Fibroblast of skin of scalp (primary cell): ENCODE data around the gene IER5. TPM values are rescaled to one million over a fixed set of nuclear protein-coding genes. Genes with fewer than 3 reads are reported as not detected.
"Not testable (repeated sequence)": the region's sequence is repeated elsewhere in the genome, so short reads cannot be mapped to it uniquely, and the experiment has no call there.

Source experiments
- DNase-seq: peaks from one replicate; pipeline ENCODE4 v3.0.0-alpha.2; 2013
- polyA plus RNA-seq, 2 experiments: library from polyadenylated mRNA; unstranded; fragments of 120-200 nt; gene quantifications; one replicate each; pipeline ENCODE4 v1.2.1, GENCODE V29; 2013; ENCODE audit not compliant: insufficient read length in 2 of 2

IER5 gene
- polyA plus RNA-seq (2013, experiment 1 of 2; ENCODE audit: insufficient read length): 18.7 TPM
- 17.8 TPM for polyA plus RNA-seq (2013, experiment 2 of 2; ENCODE audit: insufficient read length)

DNA sequence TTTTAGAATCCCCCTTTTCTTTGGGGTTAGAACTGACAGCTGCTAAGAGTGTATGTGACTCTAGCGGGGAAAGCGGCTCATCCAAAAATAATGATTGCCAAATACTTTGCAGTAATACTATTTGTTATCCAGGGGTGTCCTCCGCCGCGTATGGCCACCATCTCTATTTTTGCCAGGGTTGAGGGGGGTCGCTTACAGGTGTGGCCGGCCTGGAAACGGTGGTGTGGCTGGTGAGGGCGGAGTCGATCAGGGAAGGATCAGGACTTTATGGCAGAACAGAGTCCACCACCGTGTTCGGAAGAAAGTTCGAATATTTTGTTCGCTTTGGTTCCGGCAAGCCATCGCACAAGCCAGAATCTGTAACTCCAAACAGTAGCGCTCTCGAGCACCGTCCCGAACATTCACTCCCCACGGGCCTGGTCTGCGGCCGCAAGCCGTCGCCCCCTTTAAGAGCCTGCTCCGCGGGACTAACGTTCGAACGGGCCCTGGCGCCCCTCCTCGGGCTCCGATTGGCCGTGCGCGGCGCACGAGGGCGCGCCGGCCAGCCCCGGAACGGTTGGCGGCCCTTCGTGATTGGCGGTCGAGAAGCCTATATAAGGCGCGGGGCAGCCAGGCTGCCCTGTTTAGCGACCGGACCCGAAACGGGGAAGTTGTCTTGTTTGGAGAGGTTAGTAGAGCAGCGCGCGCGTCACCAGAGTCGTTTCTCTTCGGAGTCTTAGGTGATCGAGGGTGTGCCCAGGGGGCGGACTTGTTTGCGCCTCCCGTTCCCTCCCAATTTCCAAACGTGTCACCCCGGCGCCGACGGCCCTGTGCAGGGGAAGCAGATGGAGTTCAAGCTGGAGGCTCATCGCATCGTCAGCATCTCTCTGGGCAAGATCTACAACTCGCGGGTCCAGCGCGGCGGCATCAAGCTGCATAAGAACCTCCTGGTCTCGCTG, at the start of gene IER5:
Gene IER5, plus strand, starts transcription at position 622 of the 938 bp plus-strand sequence. Its CDS starts 203 bp downstream, at position 825.
- DNase-seq: peak; percentile 97

DNA sequence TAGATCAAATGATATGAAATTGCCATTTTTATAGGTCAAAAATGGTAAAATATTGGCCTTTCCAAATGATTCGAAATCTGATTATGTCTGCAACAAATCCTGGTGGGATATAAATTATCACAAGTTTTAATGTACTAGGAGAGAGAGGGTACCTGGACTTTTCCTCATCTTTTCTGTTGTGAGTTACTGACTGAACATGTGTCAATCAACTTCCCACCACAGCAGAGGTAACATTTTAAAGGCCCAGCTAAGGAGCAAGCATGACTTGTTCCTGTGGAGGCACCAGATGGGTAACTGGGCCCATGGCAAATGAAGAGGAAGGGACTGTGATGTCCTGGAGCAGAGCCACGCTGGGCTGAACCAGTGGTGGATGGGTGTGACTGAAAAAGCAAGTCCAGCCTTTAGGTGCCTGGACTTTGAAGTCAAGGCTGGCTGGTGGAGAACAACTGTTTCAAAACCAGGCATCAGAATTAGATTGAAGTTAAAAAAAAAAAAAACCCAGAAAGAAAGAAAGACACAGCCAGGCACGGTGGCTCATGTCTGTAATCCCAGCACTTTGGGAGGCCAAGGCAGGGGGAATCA, 48.1 kb upstream of the IER5 start:
- DNase-seq: no peak

DNA sequence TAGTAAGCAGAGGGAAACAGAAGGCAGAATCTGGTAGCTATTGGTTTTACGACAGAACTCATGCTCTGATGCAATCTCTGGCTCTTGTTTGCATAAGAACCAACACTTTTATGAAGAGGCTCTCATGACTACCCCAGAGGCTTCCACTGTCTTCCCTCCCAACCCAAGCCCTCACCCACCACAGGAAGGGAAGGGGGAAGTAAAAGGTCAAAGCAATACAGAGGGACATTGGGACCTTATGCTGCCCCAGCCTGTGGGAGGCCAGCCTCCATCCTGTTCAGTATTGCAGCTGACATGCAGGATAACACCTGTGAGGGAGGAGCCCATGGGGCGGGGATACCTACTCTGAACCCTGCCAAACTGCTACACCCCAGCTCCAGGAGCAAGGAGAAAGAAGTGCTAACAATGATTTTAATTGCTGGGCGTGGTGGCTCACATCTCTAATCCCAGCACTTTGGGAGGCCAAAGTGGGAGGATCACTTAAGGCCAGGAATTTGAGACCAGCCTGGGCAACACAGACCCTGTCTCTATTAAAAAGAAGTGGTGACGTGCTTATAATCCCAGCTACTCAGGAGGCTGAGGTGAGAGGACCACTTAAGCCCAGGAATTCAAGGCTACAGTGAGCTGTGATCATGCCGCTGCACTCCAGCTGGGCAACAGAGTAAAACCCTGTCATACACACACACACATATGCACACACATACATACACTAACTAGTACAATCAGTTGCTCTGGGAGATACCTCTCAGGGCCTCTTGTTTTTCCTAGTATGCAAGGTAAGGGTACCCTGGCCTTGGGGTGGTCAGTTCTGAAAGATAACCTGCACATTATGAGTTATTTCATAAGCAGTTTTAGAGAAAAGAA, 45.2 kb upstream of the IER5 start:
- DNase-seq: no peak

DNA sequence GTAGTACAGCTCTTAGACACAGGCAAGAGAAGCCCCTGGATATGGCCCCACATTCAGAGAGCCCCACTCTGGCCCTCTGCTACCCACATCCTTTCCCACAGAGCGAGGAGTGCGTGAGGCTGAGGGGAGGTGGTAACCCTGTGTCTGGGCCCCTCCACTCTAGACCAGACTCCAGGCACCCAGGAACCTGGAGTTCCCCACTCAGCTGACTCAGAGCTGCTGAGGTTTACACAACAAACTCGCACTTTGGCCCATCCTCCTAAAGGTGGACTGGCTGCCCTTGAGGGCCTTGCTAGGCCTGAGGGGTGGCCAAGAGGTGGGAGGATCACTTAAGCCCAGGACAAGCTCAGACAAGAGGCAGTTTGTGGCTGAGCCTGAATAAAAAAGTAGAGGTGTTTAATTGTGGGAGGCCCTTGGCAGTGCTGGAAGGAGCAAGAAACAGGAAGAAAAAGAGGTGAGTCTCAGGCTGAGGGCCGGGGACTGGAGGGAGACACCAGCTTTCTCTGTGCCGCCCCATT, 44.0 kb upstream of the IER5 start:
- no peak for DNase-seq

DNA sequence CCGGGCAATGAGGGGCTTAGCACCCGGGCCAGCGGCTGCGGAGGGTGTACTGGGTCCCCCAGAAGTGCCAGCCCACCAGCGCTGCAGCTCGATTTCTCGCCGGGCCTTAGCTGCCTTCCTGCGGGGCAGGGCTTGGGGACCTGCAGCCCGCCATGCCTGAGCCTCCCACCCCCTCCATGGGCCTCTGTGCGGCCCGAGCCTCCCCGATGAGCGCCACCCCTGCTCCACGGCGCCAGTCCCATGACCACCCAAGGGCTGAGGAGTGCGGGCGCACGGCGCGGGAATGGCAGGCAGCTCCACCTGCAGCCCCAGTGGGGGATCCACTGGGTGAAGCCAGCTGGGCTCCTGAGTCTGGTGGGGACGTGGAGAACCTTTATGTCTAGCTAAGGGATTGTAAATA, 42.6 kb upstream of the IER5 start:
- DNase-seq: not testable (repeated sequence)

DNA sequence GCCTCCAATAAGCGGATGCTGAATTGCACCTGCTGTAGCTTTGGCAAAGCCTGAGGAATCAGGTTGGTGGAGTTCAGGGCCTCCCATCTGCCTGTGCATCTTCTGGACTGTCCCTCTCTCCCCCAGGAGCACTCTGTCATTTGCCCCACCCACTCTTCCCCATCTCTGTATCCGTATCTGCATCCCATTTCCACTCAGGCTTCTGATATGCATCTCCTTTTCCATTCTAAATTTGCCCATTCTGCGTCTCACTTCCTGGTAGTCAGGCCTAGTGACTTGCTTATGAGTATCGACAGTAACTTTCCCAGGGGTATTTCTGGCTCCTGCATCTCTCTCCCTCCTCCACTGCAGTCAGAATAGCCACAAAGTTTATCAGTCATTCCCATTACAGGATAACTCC, 39.1 kb upstream of the IER5 start:
- no peak for DNase-seq

DNA sequence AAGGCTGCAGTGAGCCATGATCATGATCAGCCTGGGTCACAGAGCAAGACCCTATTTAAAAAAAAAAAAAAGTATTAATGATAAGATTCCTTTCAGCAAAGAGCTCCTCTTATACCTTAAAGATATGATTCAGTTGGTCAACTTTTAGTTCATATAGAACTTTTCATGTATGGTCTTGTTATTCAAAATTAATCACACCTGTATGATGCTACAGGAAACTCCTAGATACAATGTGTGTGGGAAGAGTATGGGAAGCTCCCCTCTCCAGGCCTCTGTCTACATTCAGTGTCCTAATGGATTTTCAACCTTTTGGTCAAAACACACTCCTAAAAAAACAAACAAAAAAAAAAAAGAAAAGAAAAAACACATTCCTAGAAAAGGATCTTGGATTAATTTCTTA, 37.6 kb upstream of the IER5 start:
- DNase-seq: no peak

DNA sequence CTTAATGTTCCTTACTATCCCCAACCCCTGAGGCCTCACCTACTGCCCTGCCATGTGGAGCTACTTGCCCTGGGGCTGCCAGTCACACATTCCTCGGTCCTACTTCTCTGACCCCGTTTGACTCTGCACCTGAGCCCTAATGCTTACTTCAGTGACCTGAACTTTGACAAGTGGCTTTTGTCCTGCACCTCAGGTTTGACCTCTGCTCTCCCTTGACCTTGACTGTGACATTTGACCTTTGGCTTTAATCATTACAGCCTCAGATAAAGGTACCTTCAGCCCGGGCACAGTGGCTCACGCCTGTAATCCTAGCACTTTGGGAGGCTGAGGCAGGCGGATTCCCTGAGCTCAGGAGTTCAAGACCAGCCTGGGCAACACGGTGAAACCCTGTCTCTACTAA, 31.9 kb upstream of the IER5 start:
- DNase-seq: no peak

DNA sequence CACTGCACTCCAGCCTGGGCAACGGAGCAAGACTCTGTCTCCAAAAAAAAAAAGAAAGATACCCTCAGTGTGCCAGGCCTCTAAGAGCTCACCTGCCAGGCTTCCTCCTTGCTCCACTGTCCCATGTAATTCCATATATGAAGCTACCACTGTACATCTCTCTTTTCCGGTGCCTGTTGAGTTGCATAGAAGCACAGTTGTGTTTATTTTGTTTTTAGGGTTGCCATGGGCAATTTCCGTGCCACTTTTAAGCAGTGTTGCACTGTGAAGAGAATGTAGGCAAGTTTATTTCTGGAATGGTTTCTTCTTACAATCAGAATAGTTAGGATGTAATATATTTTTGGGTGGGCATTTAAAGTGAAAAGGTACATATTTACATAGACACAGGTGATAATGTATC, 31.4 kb upstream of the IER5 start:
- DNase-seq: no peak

DNA sequence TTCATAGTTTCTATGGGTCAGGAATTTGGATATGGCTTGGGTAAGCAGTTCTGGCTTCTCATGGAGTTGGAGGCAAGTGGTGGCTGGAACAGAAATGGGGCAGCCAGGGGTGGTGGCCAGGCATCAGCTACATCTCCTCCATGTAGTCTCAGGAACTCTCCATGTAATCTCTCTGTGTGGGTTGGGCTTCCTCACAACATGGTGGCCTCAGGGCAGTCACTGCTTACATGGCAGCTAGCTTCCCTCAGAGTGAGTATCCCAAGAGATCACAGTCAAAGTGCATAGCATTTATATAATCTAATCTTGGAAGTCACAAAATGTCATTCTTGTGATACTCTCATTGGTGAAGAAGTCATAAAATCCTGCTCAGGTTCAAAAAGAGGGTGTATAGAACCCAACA, 29.1 kb upstream of the IER5 start:
- DNase-seq: no peak

DNA sequence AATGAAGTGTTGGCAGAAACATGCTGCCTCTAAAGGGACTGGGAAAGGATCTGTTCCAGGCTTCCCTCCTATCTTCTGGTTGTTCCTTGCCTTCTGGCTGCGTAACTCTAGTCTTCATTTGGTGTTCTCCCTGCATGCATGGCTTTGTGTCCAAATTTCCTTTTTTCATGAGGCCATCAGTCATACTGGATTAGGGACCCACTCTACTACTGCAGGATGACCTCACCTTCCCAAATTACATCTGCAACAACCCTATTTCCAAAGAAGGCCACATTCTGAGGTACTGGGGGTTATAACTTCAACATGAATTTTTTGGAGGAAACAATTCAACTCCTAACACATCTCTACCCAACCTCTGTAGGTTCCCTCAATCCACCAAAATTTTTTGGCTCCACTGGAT, 28.4 kb upstream of the IER5 start:
- no peak for DNase-seq

DNA sequence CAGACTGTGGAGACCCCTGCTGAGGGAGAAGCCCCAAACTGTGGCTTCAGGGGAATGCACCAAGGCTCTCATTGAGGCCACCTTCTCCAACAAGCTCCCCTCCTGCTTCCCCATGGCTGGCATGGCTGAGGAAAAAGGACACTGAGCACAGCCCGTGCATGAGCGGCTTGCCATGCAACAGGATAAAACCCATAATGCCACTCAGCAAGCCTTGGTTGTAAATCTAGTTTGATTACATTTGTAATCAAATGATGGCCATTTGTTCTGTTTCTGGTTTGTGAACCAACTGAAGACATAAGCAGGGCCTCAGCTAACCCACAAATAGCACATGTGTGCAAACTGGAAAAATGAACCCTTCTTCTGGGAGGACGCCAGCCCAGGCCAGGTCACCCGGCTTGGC, 27.6 kb upstream of the IER5 start:
- DNase-seq: not testable (repeated sequence)

DNA sequence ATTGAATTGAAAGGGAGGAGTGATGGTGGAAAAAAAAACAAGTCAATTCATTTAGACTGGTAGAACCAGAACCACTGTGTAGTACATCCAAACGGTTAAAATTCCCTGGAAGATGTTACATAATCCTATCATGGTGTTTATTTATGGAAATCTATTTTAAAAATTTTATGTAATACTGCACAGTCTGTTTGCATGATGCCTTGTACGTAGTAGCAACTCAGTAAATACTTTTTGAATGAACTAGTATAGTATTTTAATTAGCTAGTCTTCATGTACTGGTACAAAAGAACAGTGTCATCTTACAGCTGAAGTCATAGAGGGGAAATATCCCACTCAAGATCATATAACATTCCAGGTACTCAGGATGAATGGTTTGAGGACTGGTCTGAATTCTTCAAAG, 27.0 kb upstream of the IER5 start:
- no peak for DNase-seq

DNA sequence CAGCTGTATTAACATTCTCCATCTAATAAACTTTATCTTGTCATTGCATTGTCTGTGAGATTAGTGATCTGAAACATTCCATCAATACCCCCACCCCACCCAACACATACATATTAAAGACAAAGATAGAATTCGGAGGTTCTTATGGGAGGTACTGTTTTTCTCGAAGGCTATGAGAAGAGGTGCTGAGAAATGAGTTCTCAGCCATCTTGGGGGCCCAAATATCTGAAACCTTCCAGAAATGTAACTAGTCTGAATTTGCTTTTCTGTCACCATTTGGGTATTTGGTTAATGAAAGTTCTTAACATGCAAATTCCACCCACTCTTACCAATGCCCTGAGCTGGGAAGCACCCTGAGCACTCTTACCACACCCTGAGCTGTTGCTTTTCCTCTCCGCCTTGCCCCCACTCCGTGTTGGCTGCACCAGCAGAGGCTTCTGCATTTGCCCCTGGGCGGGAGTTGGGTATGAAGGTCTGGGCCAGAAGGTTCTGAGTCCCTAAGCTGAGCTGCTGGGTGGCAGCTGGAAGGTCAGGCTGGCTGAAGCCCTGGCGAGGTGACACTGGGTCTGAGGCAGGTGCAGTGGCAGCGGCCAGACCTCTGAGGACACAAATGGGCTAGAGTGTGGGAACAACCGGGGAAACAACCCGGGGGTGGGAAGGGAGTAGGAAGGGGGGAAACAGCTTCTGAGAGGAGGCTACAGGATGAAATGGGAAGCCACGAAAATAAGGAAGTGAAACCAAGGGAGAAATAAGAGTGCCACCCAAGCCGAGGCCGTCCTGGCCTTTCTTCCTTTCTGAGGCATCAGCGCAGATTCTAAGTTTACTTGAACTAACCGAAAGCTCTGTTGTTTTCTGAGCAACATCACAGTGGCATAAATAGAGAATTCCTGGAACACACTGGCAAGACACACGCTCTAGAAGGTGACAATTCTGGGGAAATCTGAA, 26.3 kb upstream of the IER5 start:
- no peak for DNase-seq

DNA sequence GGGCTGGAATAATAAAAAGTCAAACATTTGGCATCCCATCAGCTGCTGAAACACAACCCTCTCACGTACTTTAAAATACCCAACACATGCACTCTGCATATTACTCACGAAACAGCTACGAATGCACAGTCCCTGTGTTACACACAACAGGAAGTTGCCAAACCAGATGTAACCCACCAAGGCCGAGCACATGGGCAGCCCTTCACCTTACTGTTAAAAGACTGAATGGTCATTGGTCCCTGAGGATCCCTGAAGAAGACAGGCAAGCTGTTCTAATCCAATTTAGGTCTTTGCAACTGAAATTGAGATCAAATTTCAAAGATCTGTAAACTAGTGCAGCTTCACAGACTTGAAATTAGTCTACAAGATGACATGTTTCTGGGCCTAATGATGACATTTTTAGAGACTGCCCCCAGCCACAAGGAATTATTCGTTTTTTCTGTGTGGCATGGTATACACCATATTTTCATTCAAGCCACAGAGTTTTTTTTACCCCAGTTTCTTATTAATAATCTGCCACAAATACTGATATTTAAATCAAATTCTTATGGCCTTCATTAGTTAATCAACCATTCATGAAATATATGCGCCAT, 25.6 kb upstream of the IER5 start:
- DNase-seq: peak; percentile 46

DNA sequence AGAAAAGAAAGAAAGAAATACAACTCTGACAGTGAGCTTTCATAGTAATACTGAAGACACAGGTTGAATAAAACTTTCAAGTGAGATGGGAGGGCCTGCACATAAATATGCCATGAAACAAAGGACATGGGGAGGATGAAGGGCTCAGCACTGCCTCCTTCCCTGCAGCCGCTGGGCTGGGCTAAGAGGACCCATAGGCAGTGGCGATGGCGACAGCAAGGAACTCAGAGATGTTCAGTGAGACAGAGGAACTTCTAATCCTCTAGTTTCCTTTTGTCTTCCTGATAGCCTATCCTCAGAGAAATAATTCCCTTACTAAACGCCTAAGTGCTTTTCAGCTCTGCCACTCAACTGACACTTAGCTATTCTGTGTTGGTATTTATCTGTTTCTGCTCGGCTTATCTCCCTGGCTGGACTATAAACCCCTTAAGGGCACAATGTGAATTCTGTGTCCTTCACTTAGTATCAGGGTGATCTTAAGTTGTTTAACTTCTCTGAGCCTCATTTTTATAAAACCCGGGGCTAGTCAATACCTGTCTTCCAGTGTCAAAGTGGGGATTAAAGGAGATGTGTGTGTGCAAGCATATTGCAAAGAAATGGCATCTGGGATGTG, 24.4 kb upstream of the IER5 start:
- no peak for DNase-seq

DNA sequence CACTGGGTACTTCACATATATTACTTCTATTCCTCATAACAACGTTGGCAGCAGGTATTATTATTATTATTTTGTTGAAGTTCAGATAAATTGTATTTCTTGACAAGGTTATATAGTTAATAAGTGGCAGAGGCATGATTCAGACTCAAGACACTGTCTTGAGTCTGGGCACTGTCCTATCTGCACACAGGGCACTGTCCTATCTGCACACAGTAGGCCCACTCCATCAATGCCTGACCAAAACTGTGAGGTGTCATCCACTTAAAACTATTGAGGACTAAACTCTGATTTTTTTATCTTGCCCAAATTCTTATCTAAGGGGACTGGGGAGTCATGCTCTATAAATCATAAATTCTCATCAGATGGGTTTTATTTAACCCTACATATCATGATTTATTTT, 23.8 kb upstream of the IER5 start:
- no peak for DNase-seq

DNA sequence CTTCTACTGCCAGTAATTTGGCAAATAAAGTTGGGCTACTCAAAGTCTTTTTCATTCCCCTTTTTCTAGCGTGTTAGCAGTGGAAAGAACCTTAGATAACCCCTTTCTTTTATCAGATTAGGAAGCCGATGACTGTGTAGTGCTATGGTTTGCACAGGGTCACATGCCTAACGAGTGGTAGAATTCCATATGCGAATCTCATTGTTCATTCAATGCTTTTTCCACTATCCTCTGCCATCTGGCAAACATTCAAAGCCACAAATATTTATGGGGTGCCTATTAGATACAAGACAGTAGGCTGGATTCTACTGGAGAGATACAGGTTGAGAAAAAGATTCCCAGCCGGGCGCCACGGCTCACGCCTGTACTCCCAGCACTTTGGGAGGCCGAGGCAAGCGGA, 14.9 kb upstream of the IER5 start:
- peak; percentile 91 for DNase-seq

DNA sequence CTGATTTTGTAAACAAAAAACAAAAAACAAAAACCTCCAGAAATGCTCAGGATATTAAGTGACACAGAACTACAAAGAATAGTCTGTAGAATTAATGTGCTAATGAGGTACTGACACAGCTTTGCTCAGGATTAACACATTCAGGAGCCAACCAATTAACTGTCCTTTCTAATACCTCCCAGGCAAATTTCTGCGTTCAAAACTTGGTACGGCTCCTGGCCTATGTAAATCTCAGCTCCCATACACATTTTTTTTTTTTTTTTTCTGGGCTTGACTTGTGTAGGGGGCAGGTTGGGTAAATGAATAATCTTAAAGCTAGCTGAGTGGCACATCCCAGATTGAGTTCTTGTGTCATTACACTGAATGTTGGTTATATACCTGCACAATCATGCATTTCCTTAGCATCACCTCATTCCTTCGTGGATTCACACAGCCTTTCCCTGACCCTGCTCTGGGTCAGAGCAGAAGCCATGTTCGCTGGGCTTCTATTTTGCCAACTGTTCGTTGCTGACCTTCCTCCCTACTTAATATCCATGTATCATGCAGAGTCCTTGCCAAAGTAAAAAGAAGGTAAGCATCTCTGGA, 12.6 kb upstream of the IER5 start:
- DNase-seq: no peak

DNA sequence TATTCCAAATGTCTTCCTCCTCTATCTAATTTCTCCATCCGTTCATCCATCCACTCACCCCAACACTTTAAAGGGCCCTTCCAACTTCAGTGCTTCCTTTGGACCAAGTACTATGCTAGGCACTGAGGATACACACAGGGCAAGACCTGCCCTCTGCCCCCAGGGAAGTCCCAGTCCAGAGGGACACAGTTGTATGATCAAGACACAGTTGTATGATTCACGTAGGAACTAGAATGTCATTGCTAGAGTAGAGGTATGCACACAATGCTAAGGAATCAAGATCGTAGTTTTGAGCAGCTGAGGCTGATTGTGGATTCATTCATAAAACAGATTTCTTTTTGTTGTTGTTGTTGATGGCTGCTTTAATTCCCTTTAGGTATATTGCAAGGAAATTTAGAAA, 11.6 kb upstream of the IER5 start:
- no peak for DNase-seq
